Tibial nerve (tissue), 4 donors: ENCODE measurements around the gene CXADR. TPM values are rescaled to one million over a fixed set of nuclear protein-coding genes. Genes with fewer than 3 reads are reported as not detected.
"Not testable (repeated sequence)": the region's sequence is repeated elsewhere in the genome, so short reads cannot be mapped to it uniquely, and the experiment has no call there.

Experiments
- DNase-seq, 2 donors: peaks; one replicate each; pipeline ENCODE4 v3.0.0-alpha.2; 2019; ENCODE audit warnings: low spot score in 2 of 2
- H3K27ac ChIP-seq, 4 donors: fragments of 200-600 bp; sonication (generic) in 3 of 4; one replicate each; pipeline ENCODE4 v1.5.1; 2017 to 2019; ENCODE audit warnings: mild to moderate bottlenecking in 1 of 4
- H3K27me3 ChIP-seq, 2 donors: fragments of 200-600 bp; sonication (generic) in 1 of 2; one replicate each; pipeline versions ENCODE4 v1.5.1 to v1.6.0; 2017 to 2019
- H3K36me3 ChIP-seq, 3 donors: fragments of 200-600 bp; sonication (generic); one replicate each; pipeline ENCODE4 v1.5.1; 2018 to 2019
- H3K4me1 ChIP-seq, 4 donors: fragments of 200-600 bp; sonication (generic) in 3 of 4; one replicate each; pipeline ENCODE4 v1.5.1; 2017 to 2019
- H3K4me3 ChIP-seq, 4 donors: fragments of 200-600 bp; sonication (generic) in 3 of 4; one replicate each; pipeline ENCODE4 v1.5.1; 2017 to 2019; ENCODE audit warnings: mild to moderate bottlenecking in 1 of 4, moderate library complexity in 1 of 4
- H3K9me3 ChIP-seq, 4 donors: fragments of 200-600 bp; sonication (generic) in 3 of 4; one replicate each; pipeline ENCODE4 v1.5.1; 2017 to 2019
- EP300 ChIP-seq, 2 donors: sonication (generic); formaldehyde crosslinking; IDR thresholded peaks; one replicate each; pipeline ENCODE4 v1.6.1; 2017; ENCODE audit warnings: antibody characterized with exemption in 2 of 2, mild to moderate bottlenecking in 1 of 2
- POLR2A ChIP-seq, 2 donors: fragments of 450-650 bp; IDR thresholded peaks; one replicate each; pipeline ENCODE4 v1.6.1; 2017; ENCODE audit warnings: antibody characterized with exemption in 2 of 2, mild to moderate bottlenecking in 2 of 2, moderate library complexity in 2 of 2
- WGBS, 2 donors: methylation state at CpG; one replicate each; pipeline ENCODE4 v1.1.5; 2018; 5-methylcytosine and 5-hydroxymethylcytosine counted together
- total RNA-seq, 4 donors: library from RNA; depleted of rRNA; stranded (reverse); fragments of >200 nt; gene quantifications; one replicate each; pipeline ENCODE4 v1.1.0, GENCODE V29; 2016
- TF ChIP-seq, protein P1 (sequence below), 5 experiments: fragments of 200-600 bp in 3 of 5; fragments of 450-650 bp in 2 of 5; sonication (generic) in 3 of 5; IDR thresholded peaks; one replicate each; pipeline ENCODE4 v1.5.1; 2016 to 2019; ENCODE audit warnings: antibody characterized with exemption in 5 of 5, mild to moderate bottlenecking in 3 of 5, moderate library complexity in 2 of 5

CXADR gene
- total RNA-seq, 4 donors from 2014 or later, result 0.30 to 9.2 (median 1.5) TPM

DNA sequence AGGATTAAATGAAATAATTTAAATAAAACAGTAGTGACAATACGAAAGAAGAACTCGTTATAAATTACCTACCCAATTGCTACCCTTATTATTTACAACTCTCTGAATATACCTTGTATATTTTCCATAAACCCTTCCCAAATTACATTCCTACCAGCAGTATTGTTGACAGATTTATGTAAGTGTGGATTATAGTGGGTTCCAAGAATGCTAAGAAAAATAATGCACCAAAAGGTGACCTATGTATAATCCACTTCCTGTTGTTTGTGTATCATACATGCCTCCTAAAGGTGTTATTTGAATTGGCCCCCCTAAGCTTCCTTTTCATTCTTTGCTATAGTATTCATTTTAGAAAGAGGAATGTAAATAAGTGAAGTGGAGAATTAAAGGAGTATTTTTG, 33.2 kb upstream of the CXADR start:
- no peaks in the 10 kb centered on the region for H3K36me3 ChIP-seq
- no peaks in the 10 kb centered on the region for H3K9me3 ChIP-seq
- no peak overlapping the region for H3K4me3 ChIP-seq
- no peaks in the 10 kb centered on the region for H3K4me1 ChIP-seq
- WGBS, 2 donors, result 89 to 96% methylated on average over 2 of the region's 2 CpGs
- TF ChIP-seq, protein P1, sequence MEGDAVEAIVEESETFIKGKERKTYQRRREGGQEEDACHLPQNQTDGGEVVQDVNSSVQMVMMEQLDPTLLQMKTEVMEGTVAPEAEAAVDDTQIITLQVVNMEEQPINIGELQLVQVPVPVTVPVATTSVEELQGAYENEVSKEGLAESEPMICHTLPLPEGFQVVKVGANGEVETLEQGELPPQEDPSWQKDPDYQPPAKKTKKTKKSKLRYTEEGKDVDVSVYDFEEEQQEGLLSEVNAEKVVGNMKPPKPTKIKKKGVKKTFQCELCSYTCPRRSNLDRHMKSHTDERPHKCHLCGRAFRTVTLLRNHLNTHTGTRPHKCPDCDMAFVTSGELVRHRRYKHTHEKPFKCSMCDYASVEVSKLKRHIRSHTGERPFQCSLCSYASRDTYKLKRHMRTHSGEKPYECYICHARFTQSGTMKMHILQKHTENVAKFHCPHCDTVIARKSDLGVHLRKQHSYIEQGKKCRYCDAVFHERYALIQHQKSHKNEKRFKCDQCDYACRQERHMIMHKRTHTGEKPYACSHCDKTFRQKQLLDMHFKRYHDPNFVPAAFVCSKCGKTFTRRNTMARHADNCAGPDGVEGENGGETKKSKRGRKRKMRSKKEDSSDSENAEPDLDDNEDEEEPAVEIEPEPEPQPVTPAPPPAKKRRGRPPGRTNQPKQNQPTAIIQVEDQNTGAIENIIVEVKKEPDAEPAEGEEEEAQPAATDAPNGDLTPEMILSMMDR (IDR thresholded peaks at IDR 0.05), result no peak
- DNase-seq, result no peak
- no peak overlapping the region for H3K27ac ChIP-seq
- no peaks in the 10 kb centered on the region for H3K27me3 ChIP-seq

DNA sequence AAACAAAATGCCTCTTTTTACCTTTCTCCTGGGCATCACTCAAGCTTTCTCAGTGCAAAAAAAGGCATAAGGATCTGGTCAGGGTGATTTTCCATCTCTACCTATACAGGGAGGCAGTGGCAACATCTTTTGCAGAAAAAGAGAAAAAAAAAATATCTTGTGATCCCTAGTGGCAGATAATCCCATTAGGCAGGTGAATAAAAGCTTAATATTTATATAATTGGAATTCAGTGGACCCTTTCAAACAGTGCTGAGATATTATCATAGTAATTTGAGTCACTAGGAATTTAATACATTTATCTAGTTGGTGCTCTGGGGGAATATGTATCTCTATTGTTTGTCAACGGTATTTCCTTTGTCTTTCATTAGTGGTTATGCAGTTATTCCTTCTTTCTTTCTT, 29.9 kb upstream of the CXADR start:
- no peak overlapping the region for H3K27ac ChIP-seq
- no peaks in the 10 kb centered on the region for H3K4me1 ChIP-seq
- H3K36me3 ChIP-seq, result no peaks in the 10 kb centered on the region
- no peaks in the 10 kb centered on the region for H3K9me3 ChIP-seq
- whole genome bisulfite sequencing, 2 donors, result 62 to 71% methylated on average over 1 of the region's 1 CpG
- TF ChIP-seq POLR2A (IDR thresholded peaks at IDR 0.05) (no peak), EP300 (IDR thresholded peaks at IDR 0.05) (no peak)
- TF ChIP-seq, protein P1 (IDR thresholded peaks at IDR 0.05), result no peak
- H3K27me3 ChIP-seq, result no peaks in the 10 kb centered on the region
- no peak overlapping the region for H3K4me3 ChIP-seq
- DNase-seq, result no peak

DNA sequence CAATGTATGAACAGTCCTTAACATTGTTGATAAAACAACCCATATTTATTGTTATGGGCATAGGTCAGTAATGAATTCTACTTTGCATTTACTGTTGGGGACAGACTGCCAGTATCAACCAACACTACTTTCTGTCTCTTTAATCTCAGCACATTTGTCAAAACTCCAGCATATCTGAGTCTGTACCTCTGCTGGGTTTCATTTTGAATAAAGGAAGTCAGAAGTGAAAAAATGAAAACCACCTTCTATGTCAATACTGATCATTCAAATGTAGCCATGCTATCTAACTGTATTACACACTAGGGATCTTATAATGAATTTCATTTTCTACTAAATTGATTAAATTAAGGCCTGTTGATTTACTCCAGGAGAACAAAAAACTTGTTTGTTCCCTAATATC, 24.2 kb upstream of the CXADR start:
- Histone ChIP-seq H3K9me3 (no peaks in the 10 kb centered on the region), H3K27me3 (no peaks in the 10 kb centered on the region), H3K36me3 (no peaks in the 10 kb centered on the region), H3K4me1 (peaks cover 0 to 4% (median 0%) of the 10 kb centered on the region in 4 donors), H3K4me3 (no peak overlapping the region), H3K27ac (no peak overlapping the region)
- DNase-seq, result no peak
- TF ChIP-seq EP300 (IDR thresholded peaks at IDR 0.05) (no peak), POLR2A (IDR thresholded peaks at IDR 0.05) (no peak)
- TF ChIP-seq, protein P1 (IDR thresholded peaks at IDR 0.05), result no peak

DNA sequence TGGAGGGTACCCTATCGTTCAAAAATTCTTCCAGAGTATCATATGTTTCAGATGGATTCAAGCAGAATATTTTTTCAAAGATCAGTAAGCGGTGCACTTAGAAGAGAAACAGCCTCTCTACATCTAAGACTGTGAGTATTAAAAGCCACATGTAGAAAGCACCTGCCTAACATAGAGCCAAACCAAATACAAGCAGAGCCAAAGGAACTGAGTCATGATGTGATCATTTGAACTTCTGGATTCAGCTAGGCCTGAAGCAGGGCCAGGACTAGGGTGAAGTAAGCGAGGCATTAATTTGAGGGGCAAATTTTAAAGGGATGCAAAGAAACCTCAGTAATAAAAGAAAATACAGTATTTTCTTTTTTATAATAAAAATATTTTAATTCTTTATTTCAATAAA, 23.3 kb upstream of the CXADR start:
- DNase-seq, H3K4me1 ChIP-seq, H3K27me3 ChIP-seq, H3K4me3 ChIP-seq, H3K27ac ChIP-seq, H3K36me3 ChIP-seq, H3K9me3 ChIP-seq: not testable (repeated sequence)
- 72 to 76% methylated on average over 3 of the region's 3 CpGs for WGBS, 2 donors

DNA sequence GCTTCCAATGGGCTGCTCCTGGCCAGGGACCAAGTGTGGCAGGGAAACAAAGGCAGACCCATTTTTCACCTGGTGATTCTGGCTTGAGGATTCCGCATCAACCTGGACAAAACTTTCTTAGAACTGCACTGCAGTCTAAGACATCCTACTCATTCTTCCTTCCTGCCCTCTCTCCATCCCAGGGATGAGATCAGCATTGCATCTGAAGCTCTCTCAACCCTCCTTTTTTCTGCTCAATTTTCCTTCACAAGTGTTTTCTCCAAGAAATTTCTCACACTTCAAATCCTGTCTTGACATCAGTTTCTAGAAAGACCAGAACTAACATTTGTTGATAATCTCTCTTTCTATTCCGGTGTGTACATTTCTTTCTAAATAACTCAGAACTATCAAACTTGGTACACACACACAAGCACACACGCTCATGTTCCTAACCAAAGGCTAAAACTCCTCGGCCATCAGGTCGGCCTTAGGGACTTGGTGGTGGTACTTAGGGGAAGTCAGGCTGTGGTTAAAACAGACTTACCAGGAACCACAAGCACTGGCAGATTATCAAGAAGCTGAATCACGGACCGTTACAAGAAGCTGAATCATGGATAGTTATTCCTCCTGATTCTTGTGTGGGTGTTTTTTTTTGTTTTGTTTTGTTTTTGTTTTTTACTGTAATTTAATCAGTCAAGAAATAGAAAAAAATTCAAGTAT, 21.0 kb upstream of the CXADR start:
- Histone ChIP-seq H3K27ac (peak overlapping the region in 1 of 4 donors; percentile 4), H3K4me3 (no peak overlapping the region), H3K9me3 (no peaks in the 10 kb centered on the region), H3K4me1 (peaks cover 0 to 4% (median 0%) of the 10 kb centered on the region in 4 donors), H3K27me3 (no peaks in the 10 kb centered on the region), H3K36me3 (no peaks in the 10 kb centered on the region)
- peak in 1 of 2 donors; percentile 17 for TF ChIP-seq EP300 (IDR thresholded peaks at IDR 0.05)
- TF ChIP-seq, protein P1 (IDR thresholded peaks at IDR 0.05), result no peak
- no peak for TF ChIP-seq POLR2A (IDR thresholded peaks at IDR 0.05)
- DNase-seq, result peak in 1 of 2 donors; percentile 62
- 48 to 52% methylated on average over 7 of the region's 7 CpGs for WGBS, 2 donors
